ELF-1 (cell line): ENCODE data around the gene HIRA.
"Not testable (repeated sequence)": the region's sequence is repeated elsewhere in the genome, so short reads cannot be mapped to it uniquely, and the experiment has no call there.

ENCODE experiments used
- DNase-seq: peaks from one replicate; pipeline ENCODE4 v3.0.0-alpha.2; 2016; ENCODE audit warnings: low read depth, low spot score

Gene HIRA

GRCh38 chr22:19383292-19383691 is 48.2 kb downstream of the HIRA start:
- DNase-seq, result no peak

DNA sequence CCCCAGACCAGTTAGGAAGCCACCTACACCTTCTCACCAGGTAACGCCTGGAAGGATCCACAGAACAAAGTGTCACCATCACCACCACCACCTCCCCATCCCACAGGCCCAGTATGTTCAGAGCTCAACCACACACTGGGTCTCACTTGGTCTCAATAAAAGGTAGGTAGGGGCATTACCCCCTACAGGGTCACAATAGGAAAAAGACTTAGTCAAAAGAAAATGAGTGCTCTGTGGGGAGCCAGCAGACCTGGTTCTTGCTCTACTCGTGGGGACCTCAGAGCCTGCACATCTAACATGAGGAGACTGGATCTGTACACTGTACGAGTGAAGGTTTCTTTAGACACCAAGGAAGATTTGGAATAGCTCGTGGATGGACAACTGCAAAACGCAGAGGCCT is 49.3 kb downstream of the HIRA start:
- no peak for DNase-seq

GRCh38 chr22:19378344-19378674 is 53.2 kb downstream of the HIRA start:
- DNase-seq, result no peak

GRCh38 chr22:19377565-19378343 is 53.8 kb downstream of the HIRA start:
- DNase-seq, result no peak

- DNase-seq, result no peak
Observed at GRCh38 chr22:19376971-19377370, 54.6 kb downstream of the HIRA start.

- DNase-seq, result no peak
Observed at GRCh38 chr22:19376247-19376646, 55.3 kb downstream of the HIRA start.

- DNase-seq, result no peak
Observed at GRCh38 chr22:19375435-19375834, 56.1 kb downstream of the HIRA start.

- no peak for DNase-seq
Observed at GRCh38 chr22:19374410-19374809, 57.1 kb downstream of the HIRA start.

- no peak for DNase-seq
Observed at GRCh38 chr22:19373450-19373849, 58.1 kb downstream of the HIRA start.

DNA sequence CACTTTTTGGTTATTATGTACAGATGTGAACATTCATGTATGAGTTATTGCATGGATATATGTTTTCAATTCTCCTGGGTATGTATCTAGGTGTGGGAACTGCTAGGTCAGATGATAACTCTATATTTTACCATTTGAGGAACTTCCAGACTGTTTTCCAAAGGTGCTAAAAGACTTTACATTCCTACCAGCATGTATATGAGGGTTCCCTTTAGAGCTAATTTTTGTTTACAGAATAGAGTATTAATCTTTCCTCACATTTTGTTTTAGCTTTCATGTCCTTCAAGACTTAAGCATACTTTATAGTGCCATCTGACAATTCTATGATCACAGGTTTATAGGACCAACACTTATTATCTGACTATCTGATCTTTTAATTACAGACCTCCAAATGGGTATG is 59.6 kb downstream of the HIRA start:
- no peak for DNase-seq

GRCh38 chr22:19368876-19369275 is 62.7 kb downstream of the HIRA start:
- DNase-seq, result no peak

- no peak for DNase-seq
Observed at GRCh38 chr22:19367763-19368367, 63.7 kb downstream of the HIRA start.

GRCh38 chr22:19363541-19363940 is 68.0 kb downstream of the HIRA start:
- DNase-seq, result not testable (repeated sequence)

GRCh38 chr22:19361501-19362103 is 69.9 kb downstream of the HIRA start:
- no peak for DNase-seq

DNA sequence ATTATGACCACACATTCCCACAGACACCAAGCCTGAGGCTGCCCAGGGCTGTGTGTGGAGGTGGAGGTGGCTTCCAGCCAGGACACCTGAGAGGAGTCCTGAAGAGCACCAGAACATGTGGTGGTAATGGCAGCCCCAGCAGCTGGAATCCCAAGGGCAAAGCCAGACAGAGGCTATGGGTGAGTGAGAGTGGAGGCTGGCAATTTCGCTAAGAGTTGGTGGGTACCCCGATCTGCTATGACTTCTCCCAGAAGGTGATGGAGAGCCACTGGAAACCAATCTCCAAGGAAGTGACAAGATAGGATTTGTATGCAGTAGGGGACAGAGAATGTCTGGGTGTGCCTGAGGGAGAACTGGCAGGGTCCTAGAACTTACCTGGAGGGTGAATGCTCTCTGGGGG is 70.7 kb downstream of the HIRA start:
- no peak for DNase-seq

DNA sequence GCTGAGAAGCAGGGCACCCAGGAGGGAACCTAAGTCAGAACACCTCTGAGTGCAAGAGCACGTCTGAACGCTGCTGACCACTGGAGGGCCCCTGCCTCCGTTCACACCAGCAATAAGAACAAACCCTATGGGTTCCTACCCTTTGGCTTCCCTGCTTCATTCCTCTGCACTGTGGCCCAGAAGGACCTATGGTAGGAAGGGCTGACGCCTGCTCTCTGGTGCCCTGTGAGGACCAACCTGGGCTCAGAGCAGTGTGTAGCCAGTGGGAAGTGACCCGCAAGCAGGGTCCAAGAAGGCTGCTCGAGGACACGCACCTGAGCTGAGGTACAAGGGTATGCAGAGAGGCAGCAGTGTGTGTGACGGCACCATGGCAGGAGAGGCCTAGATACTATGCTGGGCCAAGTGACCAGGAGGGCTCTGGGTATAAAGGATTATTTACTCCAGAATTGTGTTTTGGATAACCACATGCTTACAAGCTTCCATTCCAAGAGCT is 71.2 kb downstream of the HIRA start:
- DNase-seq, result no peak

- no peak for DNase-seq
Observed at GRCh38 chr22:19359554-19360299, 71.8 kb downstream of the HIRA start.

DNA sequence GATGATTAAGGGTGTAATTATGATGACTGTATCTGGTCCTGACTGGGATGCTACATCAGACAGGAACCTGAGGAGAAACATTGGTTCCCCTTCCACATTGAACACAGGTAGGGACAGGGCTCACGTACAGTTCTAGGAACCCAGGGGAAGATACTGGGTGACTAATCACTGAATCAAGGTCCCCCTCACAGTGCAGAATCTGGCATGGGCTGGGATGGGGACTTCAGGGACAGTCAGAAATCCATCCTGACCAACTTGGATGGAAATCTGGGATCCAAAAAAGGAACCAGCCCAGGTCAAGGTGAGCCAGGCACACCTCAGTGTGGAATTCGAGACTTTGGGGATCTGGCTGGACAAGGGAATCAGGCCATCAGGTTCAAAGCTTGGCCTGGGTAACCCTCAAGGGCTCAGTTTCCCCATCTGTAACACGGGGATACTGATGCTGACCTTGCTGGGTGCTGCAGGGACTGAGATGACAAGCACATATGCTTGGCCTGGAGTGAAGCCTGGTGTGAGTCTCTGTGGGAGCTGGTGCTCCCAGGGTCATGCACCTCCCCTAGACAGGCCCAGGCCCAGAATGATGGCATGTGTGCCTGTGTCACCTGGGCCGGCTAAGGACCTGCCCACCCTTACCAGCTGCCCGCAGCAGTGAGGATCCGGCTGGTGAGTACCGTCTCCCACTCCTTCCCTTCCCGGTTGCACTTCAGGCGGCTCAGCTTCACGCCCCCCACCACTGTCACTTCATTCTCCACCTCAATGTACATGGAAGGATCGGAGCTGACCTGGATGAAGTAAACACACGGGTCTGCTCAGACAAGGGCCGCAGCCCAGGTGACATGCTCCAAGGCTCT is 72.6 kb downstream of the HIRA start:
- no peak for DNase-seq

- DNase-seq, result no peak
Observed at GRCh38 chr22:19358195-19358594, 73.3 kb downstream of the HIRA start.

GRCh38 chr22:19357270-19358105 is 74.0 kb downstream of the HIRA start:
- DNase-seq, result no peak
